Activated CD4-positive, alpha-beta T cell treated with anti-CD3 and anti-CD28 coated beads, Interleukin-2, amount 10 ng/mL, durations not matched to agents 24 days and 14 days (primary cell): ENCODE results near the gene B3GALT6. TPM values are rescaled to one million over a fixed set of nuclear protein-coding genes. Genes with fewer than 3 reads are reported as not detected.

ENCODE experiments used
- DNase-seq: peaks from one replicate; pipeline ENCODE4 v3.0.0; 2022
- H3K27ac Mint-ChIP-seq: one replicate; pipeline ENCODE4 v1.8.0; 2022; ENCODE audit warnings: mild to moderate bottlenecking, mixed read lengths
- H3K27me3 Mint-ChIP-seq: one replicate; pipeline ENCODE4 v1.8.0; 2022; ENCODE audit warnings: mixed read lengths
- H3K36me3 Mint-ChIP-seq: one replicate; pipeline ENCODE4 v1.8.0; 2022; ENCODE audit warnings: low read depth, mild to moderate bottlenecking, mixed read lengths
- H3K4me1 Mint-ChIP-seq: one replicate; pipeline ENCODE4 v1.8.0; 2021; ENCODE audit warnings: mixed read lengths
- H3K4me3 Mint-ChIP-seq: one replicate; pipeline ENCODE4 v1.8.0; 2022; ENCODE audit warnings: mild to moderate bottlenecking, moderate library complexity, mixed read lengths
- H3K9me3 Mint-ChIP-seq: one replicate; pipeline ENCODE4 v1.8.0; 2021; ENCODE audit warnings: mixed read lengths
- intact Hi-C: fragments of 100-400 bp; cut with micrococcal nuclease; formaldehyde crosslinking; loops from one replicate; pipeline ENCODE4 v1.15.1; 2023
- total RNA-seq: library from RNA; stranded (reverse); gene quantifications from 2 replicates; pipeline ENCODE4 v1.2.3, GENCODE V29; 2022

Gene B3GALT6
- total RNA-seq, 1 donor from 2014 or later, result 42.5 TPM

DNA sequence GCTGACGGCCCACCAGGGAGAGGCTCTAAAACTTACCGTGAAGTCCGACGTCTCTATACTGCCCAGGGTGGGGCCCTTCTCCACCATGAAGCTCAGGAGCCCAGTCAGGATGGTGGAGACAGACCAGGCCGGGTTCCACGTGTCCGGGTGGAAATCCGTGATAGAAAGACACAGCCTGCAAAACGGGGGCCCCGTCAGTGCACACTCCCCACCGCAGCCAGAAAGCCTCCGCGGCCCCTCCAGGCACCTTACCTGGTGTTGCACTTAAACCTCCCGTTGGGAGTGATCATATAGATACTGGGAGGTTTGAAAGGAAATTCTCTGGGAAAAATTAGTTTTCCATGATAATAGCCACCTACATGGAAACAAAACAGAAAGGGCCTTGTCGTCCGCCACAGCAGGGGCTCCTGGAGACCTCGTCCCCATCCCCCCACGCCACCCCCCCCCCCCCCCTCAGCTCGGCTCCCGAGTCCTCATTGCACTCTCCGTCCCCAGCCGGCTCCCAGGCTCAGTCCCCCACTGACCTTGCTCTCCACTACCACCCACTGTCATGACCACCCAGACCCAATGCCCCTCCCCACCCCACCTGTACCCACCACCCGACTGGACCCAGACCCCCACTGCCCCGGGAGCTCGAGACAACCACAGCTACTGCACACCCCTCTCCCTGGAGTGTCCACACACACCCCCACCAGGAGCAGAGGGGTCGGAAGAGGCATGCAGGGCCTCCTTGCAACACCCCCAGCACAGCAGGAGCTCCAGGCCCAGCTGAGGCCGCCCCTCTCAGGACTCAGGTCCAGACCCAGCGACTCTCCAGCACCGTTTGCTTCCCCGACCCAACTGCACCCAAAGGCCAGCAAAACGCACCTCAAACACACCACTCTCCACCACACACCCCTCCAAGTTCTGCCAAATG is 25.2 kb downstream of the B3GALT6 start:
- H3K9me3 Mint-ChIP-seq, result no peaks in the 10 kb centered on the region
- no peaks in the 10 kb centered on the region for H3K27me3 Mint-ChIP-seq
- H3K36me3 Mint-ChIP-seq, result peaks cover 58% of the 10 kb centered on the region
- no peak for DNase-seq
- intact Hi-C loops, result no loop called here
- no peak overlapping the region for H3K27ac Mint-ChIP-seq
- peaks cover 2% of the 10 kb centered on the region for H3K4me1 Mint-ChIP-seq
- H3K4me3 Mint-ChIP-seq, result no peak overlapping the region

DNA sequence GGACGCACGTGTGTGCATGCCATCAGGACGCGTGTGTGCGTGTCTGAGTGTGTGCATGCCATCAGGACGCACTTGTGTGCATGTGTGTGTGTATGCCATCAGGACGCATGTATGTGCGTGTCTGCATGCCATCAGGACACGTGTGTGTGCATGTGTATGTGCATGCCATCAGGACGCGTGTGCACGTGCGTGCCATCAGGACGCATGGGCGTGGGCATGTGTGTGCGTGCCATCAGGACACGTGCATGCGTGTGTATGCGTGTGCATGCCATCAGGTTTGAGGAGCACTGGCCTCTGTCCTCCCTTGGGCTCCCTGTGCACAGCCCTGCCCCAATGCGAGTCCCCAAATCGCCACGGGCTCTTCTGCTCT is 27.1 kb downstream of the B3GALT6 start:
- no peak for DNase-seq
- H3K4me1 Mint-ChIP-seq, result peaks cover 2% of the 10 kb centered on the region
- intact Hi-C loops, result no loop called here
- H3K27me3 Mint-ChIP-seq, result no peaks in the 10 kb centered on the region
- H3K36me3 Mint-ChIP-seq, result peaks cover 52% of the 10 kb centered on the region
- no peak overlapping the region for H3K4me3 Mint-ChIP-seq
- H3K9me3 Mint-ChIP-seq, result no peaks in the 10 kb centered on the region
- no peak overlapping the region for H3K27ac Mint-ChIP-seq

DNA sequence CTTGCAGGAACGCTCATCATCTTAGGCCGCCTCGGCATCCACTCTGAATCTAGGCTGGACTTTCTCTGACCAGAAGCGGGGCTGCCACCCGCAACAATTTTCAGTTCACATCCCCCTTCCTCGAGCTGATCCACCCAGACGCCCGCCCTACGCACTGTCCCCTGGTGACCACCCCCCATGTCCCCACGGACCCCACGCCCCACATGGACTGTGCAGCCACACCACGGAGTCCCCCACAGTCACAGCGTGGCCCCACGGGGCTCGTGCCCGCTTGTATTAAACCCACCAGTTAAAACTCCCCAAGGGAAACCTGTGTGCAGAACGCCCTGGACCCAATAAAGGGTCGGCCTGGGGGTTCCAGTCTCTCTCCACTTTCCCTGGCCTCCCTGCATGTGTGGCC is 27.5 kb downstream of the B3GALT6 start:
- H3K27me3 Mint-ChIP-seq, result no peaks in the 10 kb centered on the region

DNA sequence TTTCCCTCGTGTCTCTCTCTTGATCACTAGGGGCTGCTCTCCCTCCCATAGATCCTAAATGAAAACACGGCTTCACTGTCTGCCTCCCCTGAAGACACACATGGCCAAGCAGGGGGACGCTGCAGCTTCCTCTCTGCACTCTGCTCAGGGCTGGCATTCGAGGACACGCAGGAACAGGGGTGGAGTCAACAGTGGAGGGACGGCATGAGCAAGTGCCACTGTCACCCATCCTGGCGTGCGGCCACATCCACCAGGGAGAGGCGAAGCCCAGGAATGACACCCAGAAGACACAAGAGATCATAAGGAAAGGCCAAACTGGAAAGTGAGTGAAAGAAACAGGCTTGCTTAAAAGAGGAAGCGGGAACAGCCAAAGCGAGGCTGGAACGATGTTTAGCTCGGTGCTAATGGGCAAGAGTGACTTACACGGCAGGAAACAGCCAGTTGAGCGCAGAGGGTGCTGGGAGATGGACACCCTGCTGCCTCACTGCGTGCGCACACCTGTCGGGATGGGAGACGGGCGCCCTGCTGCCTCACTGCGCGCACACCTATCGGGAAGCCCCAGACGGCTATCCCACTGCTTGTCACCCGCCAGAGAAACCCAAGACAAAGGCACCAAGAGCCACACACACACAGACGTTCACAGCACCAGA is 28.0 kb downstream of the B3GALT6 start:
- peaks cover 2% of the 10 kb centered on the region for H3K4me1 Mint-ChIP-seq
- no peaks in the 10 kb centered on the region for H3K27me3 Mint-ChIP-seq
- peak overlapping the region; percentile 28 for H3K27ac Mint-ChIP-seq
- intact Hi-C loops, result no loop called here
- H3K9me3 Mint-ChIP-seq, result no peaks in the 10 kb centered on the region
- no peak for DNase-seq
- no peak overlapping the region for H3K4me3 Mint-ChIP-seq
- H3K36me3 Mint-ChIP-seq, result peaks cover 52% of the 10 kb centered on the region

More for the DNA sequence above, 27.5 kb downstream of the B3GALT6 start:
- no peak overlapping the region for H3K27ac Mint-ChIP-seq
- no peak for DNase-seq
- H3K36me3 Mint-ChIP-seq, result peaks cover 52% of the 10 kb centered on the region
- intact Hi-C loops, result no loop called here
- H3K4me1 Mint-ChIP-seq, result peaks cover 2% of the 10 kb centered on the region
- no peaks in the 10 kb centered on the region for H3K9me3 Mint-ChIP-seq
- no peak overlapping the region for H3K4me3 Mint-ChIP-seq

DNA sequence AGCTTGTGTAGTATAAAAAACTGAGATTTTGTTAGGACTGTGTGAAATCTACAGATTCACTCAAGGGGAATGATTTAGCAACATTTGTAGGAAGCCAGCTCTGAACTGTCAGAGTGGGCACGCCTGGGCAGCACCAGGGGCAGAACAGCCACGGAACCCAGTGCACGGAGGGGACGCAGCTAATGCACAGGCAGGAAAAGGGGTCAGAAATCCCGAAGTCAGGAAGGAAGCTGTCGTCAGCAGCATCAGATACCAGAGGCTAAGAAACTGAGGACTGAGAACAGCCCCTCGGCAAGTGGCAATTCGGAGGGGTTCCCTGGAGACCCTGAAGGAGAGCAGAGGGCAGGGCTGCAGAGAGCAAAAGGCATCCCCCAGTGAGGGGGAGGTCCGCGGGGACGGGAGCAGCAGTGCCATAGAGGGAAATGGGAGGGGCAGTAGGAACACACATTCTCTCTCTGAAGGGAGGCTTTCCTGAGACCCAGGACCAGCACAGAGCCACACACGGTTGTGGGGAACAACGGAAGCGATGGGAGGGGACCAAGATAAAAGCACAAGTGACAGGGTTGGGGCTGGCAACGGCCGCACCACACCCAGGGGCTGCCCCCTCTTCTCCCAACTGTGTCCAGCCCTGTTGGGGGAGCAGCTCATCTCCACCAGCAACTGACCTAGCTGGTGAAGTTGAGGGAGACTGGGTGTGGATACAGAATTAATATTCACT is 29.0 kb downstream of the B3GALT6 start:
- intact Hi-C loops, result no loop called here
- H3K9me3 Mint-ChIP-seq, result no peaks in the 10 kb centered on the region
- peak overlapping the region; percentile 66 for H3K27ac Mint-ChIP-seq
- H3K36me3 Mint-ChIP-seq, result peaks cover 59% of the 10 kb centered on the region
- no peak overlapping the region for H3K4me3 Mint-ChIP-seq
- no peak for DNase-seq
- no peaks in the 10 kb centered on the region for H3K27me3 Mint-ChIP-seq
- H3K4me1 Mint-ChIP-seq, result peaks cover 4% of the 10 kb centered on the region

DNA sequence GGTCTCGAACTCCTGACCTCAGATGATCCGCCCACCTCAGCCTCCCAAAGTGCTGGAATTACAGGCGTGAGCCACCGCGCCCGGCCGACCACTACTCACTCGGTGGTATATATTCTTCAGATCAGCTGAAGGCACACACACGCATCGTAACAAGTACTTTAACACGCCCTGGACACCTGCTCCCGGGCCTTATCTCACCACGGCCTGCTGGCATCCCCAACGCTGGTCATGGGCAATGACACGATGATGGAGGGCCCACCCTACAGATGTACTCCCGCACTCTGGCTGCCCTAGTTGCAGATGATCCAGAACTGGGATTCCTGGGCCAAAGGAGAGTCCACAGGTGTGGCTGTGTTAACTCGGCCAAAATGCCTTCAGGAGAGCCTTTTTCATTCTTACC is 30.0 kb downstream of the B3GALT6 start:
- no peak for DNase-seq
- Mint-ChIP-seq H3K27me3 (no peaks in the 10 kb centered on the region), H3K9me3 (no peaks in the 10 kb centered on the region), H3K36me3 (peaks cover 57% of the 10 kb centered on the region), H3K27ac (no peak overlapping the region), H3K4me3 (no peak overlapping the region), H3K4me1 (peaks cover 5% of the 10 kb centered on the region)
- intact Hi-C loops, result no loop called here

DNA sequence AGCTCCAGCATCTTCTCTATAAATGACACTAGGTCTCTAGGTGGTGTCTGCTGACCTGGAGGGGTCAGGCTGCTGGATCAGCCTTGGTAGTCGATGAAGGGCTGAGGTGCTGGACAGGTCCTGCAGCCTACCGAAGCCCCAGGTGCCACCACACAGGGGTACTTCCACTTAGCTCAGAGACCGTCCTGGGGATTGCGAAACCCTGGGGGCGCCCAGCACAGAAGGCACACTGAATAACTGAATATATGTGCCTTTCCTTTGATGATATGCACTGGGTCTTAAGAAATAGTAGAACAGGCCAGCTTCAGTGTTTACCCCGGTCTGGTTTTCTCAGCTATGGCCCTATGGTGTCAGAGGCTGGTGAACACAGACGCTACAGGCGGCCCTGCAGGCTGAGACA is 30.7 kb downstream of the B3GALT6 start:
- intact Hi-C loops, result no loop called here
- H3K36me3 Mint-ChIP-seq, result peaks cover 55% of the 10 kb centered on the region
- no peaks in the 10 kb centered on the region for H3K9me3 Mint-ChIP-seq
- H3K4me1 Mint-ChIP-seq, result peaks cover 5% of the 10 kb centered on the region
- H3K27ac Mint-ChIP-seq, result no peak overlapping the region
- DNase-seq, result no peak
- no peaks in the 10 kb centered on the region for H3K27me3 Mint-ChIP-seq
- H3K4me3 Mint-ChIP-seq, result no peak overlapping the region

DNA sequence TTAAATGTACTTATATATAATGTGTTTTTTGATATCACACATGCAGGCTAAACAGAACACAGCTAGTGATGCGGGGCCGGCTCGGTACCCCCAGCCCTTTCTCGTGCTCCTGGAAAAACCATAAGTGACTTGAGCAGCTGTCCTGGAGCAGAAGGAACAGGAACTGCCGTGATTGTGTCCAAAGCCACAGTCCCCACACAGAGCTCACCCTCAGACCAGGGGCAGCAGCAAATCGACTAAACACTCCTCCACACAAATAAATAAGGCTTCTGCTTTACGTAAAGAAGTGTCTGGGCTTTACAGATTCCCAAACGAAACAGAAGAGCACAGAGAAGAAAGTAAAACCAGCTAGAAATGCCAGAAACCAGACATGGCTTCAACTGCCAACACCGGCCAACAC is 32.0 kb downstream of the B3GALT6 start:
- no peaks in the 10 kb centered on the region for H3K27me3 Mint-ChIP-seq
- no peak for DNase-seq
- no peak overlapping the region for H3K27ac Mint-ChIP-seq
- H3K4me1 Mint-ChIP-seq, result peaks cover 5% of the 10 kb centered on the region
- H3K4me3 Mint-ChIP-seq, result no peak overlapping the region
- peaks cover 56% of the 10 kb centered on the region for H3K36me3 Mint-ChIP-seq
- no peaks in the 10 kb centered on the region for H3K9me3 Mint-ChIP-seq
- intact Hi-C loops, result no loop called here

DNA sequence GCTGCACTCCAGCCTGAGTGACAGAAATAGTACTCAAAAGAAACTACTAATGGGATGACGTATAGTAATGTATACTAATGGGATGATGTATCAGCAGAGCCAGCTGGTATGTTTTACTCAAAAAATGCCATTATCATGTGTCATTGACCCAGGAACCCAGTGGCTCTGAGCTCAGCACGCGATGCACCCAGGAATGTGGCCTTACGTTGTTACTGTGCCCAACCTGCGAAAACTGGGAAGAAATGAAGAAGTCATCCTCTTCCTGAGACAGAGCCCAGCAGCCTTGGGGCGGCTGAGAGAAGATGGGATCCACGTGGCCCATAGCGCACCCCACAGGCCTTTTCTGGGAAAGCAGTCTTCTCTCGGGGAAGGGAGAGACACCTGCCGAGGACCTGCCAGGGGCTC is 32.8 kb downstream of the B3GALT6 start:
- Mint-ChIP-seq H3K9me3 (no peaks in the 10 kb centered on the region), H3K4me1 (peaks cover 9% of the 10 kb centered on the region)
- peak; percentile 70 for DNase-seq

DNA sequence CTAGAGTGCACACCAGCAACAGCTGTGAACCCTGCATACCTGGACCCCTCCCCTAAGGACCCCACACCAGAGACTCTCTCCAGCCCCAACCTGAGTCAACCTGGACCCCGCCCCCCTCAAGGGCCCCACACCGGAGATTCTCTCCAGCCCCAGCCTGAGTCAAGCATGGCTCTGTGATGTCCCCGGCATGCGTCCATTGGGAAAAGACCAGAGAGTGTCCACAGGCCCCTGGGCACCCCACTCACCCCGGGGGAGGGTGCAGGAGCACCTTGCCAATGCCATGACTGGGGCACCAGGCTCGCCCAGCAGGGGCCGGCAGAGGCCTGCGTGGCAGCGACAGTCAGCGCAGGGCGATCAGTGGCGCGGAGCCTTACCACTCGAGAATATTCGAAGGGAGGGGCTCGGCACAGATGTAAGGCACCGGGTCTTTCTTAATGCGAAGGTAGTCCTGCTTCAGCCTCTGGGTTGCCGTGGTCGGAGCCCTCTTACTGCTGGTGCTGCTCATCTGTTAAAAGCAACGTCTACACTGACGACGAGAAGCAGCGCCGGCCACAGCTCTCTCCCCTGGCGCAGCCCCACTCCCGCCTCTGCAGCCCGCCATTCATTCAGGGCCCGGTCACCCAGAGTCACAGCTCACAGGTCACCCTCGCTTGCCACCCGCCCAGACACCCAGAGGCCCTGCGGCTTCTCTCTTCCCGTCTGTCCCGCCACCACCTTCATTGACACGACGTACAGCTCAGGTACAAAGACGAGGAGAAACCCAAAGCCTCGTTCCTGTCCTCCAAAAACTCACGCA is 35.6 kb downstream of the B3GALT6 start:
- no peak overlapping the region for H3K27ac Mint-ChIP-seq
- H3K36me3 Mint-ChIP-seq, result peaks cover 45% of the 10 kb centered on the region
- no peaks in the 10 kb centered on the region for H3K9me3 Mint-ChIP-seq
- no peak for DNase-seq
- no peaks in the 10 kb centered on the region for H3K27me3 Mint-ChIP-seq
- H3K4me3 Mint-ChIP-seq, result no peak overlapping the region
- peaks cover 28% of the 10 kb centered on the region for H3K4me1 Mint-ChIP-seq
- intact Hi-C loops, result no loop called here

More for the DNA sequence above, 32.8 kb downstream of the B3GALT6 start:
- peaks cover 49% of the 10 kb centered on the region for H3K36me3 Mint-ChIP-seq
- H3K4me3 Mint-ChIP-seq, result no peak overlapping the region
- H3K27ac Mint-ChIP-seq, result no peak overlapping the region
- H3K27me3 Mint-ChIP-seq, result no peaks in the 10 kb centered on the region
- intact Hi-C loops, result no loop called here

DNA sequence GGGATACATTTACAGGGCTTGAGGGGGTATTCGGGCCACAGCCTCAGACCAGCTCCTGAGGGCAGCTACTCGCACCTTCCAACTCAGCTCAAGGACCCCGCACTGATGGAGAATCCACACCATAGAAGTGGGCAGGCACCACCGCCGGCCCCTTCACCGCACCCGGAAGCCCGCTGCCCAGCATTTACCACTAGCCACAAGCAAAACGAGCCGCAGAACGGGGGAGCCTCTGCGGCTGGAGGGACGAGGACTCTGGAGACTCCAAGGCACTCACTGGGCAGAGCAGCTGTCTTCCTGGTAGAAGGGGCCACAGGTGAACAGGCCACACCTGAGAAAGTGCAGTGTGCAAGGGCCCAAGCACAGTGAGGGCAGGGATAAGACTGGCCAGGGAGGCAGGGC is 36.2 kb downstream of the B3GALT6 start:
- H3K27me3 Mint-ChIP-seq, result no peaks in the 10 kb centered on the region
- DNase-seq, result no peak
- peaks cover 42% of the 10 kb centered on the region for H3K36me3 Mint-ChIP-seq
- H3K9me3 Mint-ChIP-seq, result no peaks in the 10 kb centered on the region
- peaks cover 30% of the 10 kb centered on the region for H3K4me1 Mint-ChIP-seq
- H3K27ac Mint-ChIP-seq, result no peak overlapping the region
- intact Hi-C loops, result no loop called here
- H3K4me3 Mint-ChIP-seq, result no peak overlapping the region

DNA sequence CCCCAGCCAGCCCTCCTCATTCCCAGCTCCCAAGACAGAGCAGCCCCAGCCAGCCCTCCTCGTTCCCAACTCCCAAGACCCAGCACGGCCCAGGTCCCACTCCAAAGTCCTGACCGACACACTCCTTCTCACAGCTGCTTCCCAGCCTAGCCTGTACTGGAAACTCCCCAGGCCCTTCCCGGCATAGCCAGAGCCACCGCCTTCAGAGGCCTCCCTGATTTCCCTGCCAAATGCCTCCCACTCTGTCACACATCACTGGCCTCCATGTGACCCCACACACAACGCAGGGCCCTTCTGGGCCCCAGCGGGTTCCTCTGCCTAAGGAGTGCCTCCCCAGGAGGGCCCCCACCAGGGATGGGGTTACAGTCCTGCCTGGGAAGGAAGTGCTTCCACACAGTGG is 38.8 kb downstream of the B3GALT6 start:
- Mint-ChIP-seq H3K27me3 (no peaks in the 10 kb centered on the region), H3K36me3 (peaks cover 31% of the 10 kb centered on the region), H3K27ac (peak overlapping the region; percentile 78), H3K9me3 (no peaks in the 10 kb centered on the region), H3K4me3 (peak overlapping the region; percentile 78), H3K4me1 (peaks cover 31% of the 10 kb centered on the region)
- DNase-seq, result no peak
- intact Hi-C loops, result loop anchor here (5.0 kb wide), 1 partner anchor 69 kb away; no protein-coding TSS in a partner anchor
